ENCODE measurements around the gene UQCRH. TPM values are rescaled to one million over a fixed set of nuclear protein-coding genes. Genes with fewer than 3 reads are reported as not detected.

The UQCRH gene
- total and polyA plus RNA-seq, 2 of the 13 experiments (the other 11 are each of a cell fraction or from before 2014, with no cell fraction given): 548 to 556 TPM

- Histone ChIP-seq H3K79me2 (ENCODE audit: insufficient read depth, low read length) (no peaks in the 10 kb centered on the region), H3K9me3 (ENCODE audit: low read length) (no peaks in the 10 kb centered on the region), H3K27me3 (ENCODE audit: control insufficient read depth in 1 of 2, insufficient read depth in 2 of 2, low read length in 2 of 2) (no peaks in the 10 kb centered on the region), H3K27ac (ENCODE audit: extremely low read length, insufficient read depth, low read length) (no peak overlapping the region), H3K4me2 (ENCODE audit: low read depth, low read length) (no peak overlapping the region), H2AFZ (ENCODE audit: low read length) (no peak overlapping the region), H3K4me3 (replicated peaks in 1 of 3; ENCODE audit: insufficient read depth in 1 of 3, low read depth in 2 of 3, low read length in 3 of 3) (no peak overlapping the region), H3K36me3 (replicated peaks in 1 of 2; ENCODE audit: control insufficient read depth in 1 of 2, insufficient read depth in 2 of 2, low read length in 2 of 2) (peaks cover 22 to 44% of the 10 kb centered on the region in 2 experiments), H3K4me1 (ENCODE audit: insufficient read depth, low read length) (peaks cover 13% of the 10 kb centered on the region), H4K20me1 (ENCODE audit: insufficient read depth, low read length) (no peaks in the 10 kb centered on the region), H3K9ac (ENCODE audit: insufficient read depth, low read depth, low read length) (no peak overlapping the region)
- intact Hi-C loops (cut with micrococcal nuclease; ENCODE audit: unreplicated experiment): no loop called here
- FAIRE-seq (no peak), DNase-seq (ENCODE audit: low spot score) (no peak), ATAC-seq (no peak)
- WGBS (ENCODE audit: low lambda C conversion rate): 100% methylated on average over 1 of the region's 1 CpG
- in situ Hi-C loops (cut with HindIII; ENCODE audit: extremely low pct_ligation_motif_present, low pct_unique_long_range_greater_than_20kb): no loop called here
- CTCF ChIA-PET (ENCODE audit: low intra/inter-chr PET ratio, low total read pairs): no interaction called here
- POLR2A ChIA-PET: no interaction called here
- TF ChIP-seq, protein P1, sequence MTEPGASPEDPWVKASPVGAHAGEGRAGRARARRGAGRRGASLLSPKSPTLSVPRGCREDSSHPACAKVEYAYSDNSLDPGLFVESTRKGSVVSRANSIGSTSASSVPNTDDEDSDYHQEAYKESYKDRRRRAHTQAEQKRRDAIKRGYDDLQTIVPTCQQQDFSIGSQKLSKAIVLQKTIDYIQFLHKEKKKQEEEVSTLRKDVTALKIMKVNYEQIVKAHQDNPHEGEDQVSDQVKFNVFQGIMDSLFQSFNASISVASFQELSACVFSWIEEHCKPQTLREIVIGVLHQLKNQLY (CRISPR knock-in tag; IDR thresholded peaks at IDR 0.05): no peak
- TF ChIP-seq NAIF1 (CRISPR knock-in tag; IDR thresholded peaks at IDR 0.05; ENCODE audit: borderline replicate concordance): no peak
- no peak for TF ChIP-seq CAMTA2 (CRISPR knock-in tag; IDR thresholded peaks at IDR 0.05; ENCODE audit: borderline replicate concordance)
- no peak for TF ChIP-seq KLF12 (CRISPR knock-in tag; IDR thresholded peaks at IDR 0.05; ENCODE audit: borderline replicate concordance)
- TF ChIP-seq DR1 (CRISPR knock-in tag; IDR thresholded peaks at IDR 0.05): no peak
- no peak for TF ChIP-seq ARNT (IDR thresholded peaks at IDR 0.05)
- no peak for TF ChIP-seq ZNF335 (CRISPR knock-in tag; IDR thresholded peaks at IDR 0.05)
- no peak for TF ChIP-seq TRIM24 (CRISPR knock-in tag; IDR thresholded peaks at IDR 0.05)
- no TSS peak for BruUV-seq (replicated peaks)
Measured at GRCh38 chr1:46284058-46284457, 19.4 kb upstream of the UQCRH start.

Measured in HepG2 (cell line).